Right lobe of liver (tissue), 4 donors: ENCODE results near the gene PRDM12.

Source experiments
- POLR2A ChIP-seq: fragments of 450-650 bp; IDR thresholded peaks from one replicate; pipeline ENCODE4 v1.6.1; 2017; ENCODE audit warnings: antibody characterized with exemption, mild to moderate bottlenecking
- TF ChIP-seq, protein P1 (sequence below), 4 donors: fragments of 200-600 bp in 3 of 4; fragments of 450-650 bp in 1 of 4; IDR thresholded peaks; one replicate each; pipeline versions ENCODE4 v1.5.1 to v1.8.0; 2016 to 2022; ENCODE audit warnings: antibody characterized with exemption in 4 of 4, mild to moderate bottlenecking in 2 of 4
- donor health status: DM: no; HTN: no; CAD: no.
- donor health status: DM: no; HTN: no; CAD: no.
- donor health status: DM: no; HTN: yes; CAD: no.

DNA sequence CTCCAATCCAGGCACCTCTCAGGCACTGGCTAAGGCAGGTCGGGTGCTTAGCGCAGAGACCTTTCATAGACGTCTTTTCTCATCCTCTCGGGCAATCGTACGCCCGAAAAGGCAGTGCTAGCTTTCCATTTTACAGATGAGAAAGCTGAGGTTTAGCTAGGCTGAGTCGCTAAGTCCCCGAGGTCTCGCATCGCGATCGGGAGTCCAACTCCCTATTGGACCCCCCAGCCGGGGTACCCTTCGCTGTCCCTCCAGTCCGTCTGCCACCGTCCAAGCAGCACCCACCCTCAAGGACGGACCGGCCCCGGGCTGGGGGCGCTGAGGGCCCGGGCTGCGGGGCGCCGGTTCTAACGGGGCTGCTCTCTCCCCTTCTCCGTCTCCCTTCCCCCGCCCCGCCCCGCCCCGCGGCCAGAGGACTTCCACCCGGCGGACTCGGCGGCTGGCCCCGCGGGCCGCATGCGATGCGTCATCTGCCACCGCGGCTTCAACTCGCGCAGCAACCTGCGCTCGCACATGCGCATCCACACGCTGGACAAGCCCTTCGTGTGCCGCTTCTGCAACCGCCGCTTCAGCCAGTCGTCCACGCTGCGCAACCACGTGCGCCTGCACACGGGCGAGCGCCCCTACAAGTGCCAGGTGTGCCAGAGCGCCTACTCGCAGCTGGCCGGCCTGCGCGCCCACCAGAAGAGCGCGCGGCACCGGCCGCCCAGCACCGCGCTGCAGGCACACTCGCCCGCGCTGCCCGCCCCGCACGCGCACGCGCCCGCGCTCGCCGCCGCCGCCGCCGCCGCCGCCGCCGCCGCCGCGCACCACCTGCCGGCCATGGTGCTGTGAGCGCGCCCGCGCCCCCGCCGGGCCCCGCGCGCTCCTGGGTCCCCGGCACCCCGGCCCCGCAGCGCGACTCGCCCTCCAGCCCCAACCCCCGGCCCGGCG, 16.7 kb downstream of the PRDM12 start:
- TF ChIP-seq, protein P1, sequence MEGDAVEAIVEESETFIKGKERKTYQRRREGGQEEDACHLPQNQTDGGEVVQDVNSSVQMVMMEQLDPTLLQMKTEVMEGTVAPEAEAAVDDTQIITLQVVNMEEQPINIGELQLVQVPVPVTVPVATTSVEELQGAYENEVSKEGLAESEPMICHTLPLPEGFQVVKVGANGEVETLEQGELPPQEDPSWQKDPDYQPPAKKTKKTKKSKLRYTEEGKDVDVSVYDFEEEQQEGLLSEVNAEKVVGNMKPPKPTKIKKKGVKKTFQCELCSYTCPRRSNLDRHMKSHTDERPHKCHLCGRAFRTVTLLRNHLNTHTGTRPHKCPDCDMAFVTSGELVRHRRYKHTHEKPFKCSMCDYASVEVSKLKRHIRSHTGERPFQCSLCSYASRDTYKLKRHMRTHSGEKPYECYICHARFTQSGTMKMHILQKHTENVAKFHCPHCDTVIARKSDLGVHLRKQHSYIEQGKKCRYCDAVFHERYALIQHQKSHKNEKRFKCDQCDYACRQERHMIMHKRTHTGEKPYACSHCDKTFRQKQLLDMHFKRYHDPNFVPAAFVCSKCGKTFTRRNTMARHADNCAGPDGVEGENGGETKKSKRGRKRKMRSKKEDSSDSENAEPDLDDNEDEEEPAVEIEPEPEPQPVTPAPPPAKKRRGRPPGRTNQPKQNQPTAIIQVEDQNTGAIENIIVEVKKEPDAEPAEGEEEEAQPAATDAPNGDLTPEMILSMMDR (IDR thresholded peaks at IDR 0.05) = no peak
- TF ChIP-seq POLR2A = peak; percentile 31
